Neural progenitor cell (in vitro differentiated cells): ENCODE results near the gene TTYH1.

Experiments
- EZH2 ChIP-seq: fragments of 200-600 bp; sonication (generic); IDR thresholded peaks from 2 replicates; pipeline ENCODE4 v1.6.1; 2017; ENCODE audit warnings: antibody characterized with exemption, mild to moderate bottlenecking, moderate library complexity
- EZH2phosphoT487 ChIP-seq: fragments of 200-600 bp; sonication (generic); IDR thresholded peaks from 2 replicates; pipeline ENCODE4 v1.6.1; 2017; ENCODE audit warnings: antibody characterized with exemption
- TF ChIP-seq, protein P1 (sequence below): fragments of 200-600 bp; sonication (generic); IDR thresholded peaks from 2 replicates; pipeline ENCODE4 v1.5.1; 2017; ENCODE audit warnings: antibody characterized with exemption, mild to moderate bottlenecking

DNA sequence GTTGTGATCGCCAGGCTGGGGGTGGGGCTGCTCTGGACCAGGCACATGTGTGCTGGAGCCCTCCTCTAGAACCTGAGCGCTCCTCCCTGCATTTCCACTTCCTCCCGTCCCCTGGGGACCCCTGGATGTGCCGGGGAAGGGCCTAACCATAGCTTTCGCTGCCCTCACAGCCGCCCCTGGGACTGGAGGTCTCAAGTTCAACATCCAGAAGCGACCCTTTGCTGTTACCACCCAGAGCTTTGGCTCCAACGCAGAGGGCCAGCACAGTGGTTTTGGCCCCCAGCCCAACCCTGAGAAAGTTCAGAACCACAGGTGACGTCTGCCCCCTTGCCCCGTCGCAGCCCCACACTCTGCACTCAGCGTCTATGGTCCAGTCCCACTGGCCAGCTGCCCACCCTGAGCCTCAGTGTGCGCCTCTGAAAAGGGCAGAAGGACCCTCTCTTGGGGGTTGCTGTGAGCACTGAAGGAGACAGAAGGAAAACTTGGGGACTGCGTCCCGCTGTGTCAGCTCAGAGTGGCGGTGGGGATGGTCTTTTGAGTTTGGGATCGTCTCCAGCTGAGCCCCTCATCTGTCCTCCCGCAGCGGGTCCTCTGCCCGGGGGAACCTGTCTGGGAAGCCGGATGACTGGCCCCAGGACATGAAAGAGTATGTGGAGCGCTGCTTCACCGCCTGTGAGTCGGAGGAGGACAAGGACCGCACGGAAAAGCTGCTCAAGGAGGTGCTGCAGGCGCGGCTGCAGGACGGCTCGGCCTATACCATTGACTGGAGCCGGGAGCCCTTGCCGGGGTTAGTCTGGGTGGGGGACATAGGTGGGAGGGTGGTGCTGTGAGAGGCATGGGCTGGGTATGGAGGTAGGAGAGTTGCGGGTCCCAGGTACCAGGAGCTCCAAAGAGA is 39.8 kb downstream of the TTYH1 start:
- TF ChIP-seq EZH2 (no peak), EZH2phosphoT487 (no peak)
- TF ChIP-seq, protein P1, sequence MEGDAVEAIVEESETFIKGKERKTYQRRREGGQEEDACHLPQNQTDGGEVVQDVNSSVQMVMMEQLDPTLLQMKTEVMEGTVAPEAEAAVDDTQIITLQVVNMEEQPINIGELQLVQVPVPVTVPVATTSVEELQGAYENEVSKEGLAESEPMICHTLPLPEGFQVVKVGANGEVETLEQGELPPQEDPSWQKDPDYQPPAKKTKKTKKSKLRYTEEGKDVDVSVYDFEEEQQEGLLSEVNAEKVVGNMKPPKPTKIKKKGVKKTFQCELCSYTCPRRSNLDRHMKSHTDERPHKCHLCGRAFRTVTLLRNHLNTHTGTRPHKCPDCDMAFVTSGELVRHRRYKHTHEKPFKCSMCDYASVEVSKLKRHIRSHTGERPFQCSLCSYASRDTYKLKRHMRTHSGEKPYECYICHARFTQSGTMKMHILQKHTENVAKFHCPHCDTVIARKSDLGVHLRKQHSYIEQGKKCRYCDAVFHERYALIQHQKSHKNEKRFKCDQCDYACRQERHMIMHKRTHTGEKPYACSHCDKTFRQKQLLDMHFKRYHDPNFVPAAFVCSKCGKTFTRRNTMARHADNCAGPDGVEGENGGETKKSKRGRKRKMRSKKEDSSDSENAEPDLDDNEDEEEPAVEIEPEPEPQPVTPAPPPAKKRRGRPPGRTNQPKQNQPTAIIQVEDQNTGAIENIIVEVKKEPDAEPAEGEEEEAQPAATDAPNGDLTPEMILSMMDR, result no peak
